ENCODE data around the gene SHC2. TPM values are rescaled to one million over a fixed set of nuclear protein-coding genes. Genes with fewer than 3 reads are reported as not detected.
A peak's percentile ranks its signal among the peaks of the same experiment; 100 is the strongest.
"Not testable (repeated sequence)": the region's sequence is repeated elsewhere in the genome, so short reads cannot be mapped to it uniquely, and the experiment has no call there.

The SHC2 gene
- total RNA-seq, 2 experiments from 2014 or later, result 0.36 to 0.42 TPM

GRCh38 chr19:412356-413355 lies 48.2 kb downstream of the SHC2 start:
- intact Hi-C loops (cut with DNase I, micrococcal nuclease), result no loop called here
- no peak for TF ChIP-seq CTCF (IDR thresholded peaks at IDR 0.05)
- Histone ChIP-seq H3K9me3 (ENCODE audit: control insufficient read depth in 1 of 2, insufficient read depth in 1 of 2, low read length in 2 of 2) (peaks cover 0 to 10% of the 10 kb centered on the region in 2 experiments), H3K27me3 (ENCODE audit: control insufficient read depth in 1 of 2, insufficient read depth in 2 of 2, low read length in 2 of 2) (peaks cover 35 to 38% of the 10 kb centered on the region in 2 experiments), H3K4me1 (ENCODE audit: insufficient read depth, low read length) (peaks cover 23% of the 10 kb centered on the region), H3K4me3 (ENCODE audit: low read length) (no peak overlapping the region), H3K36me3 (ENCODE audit: insufficient read depth, low read length) (no peaks in the 10 kb centered on the region), H3K27ac (ENCODE audit: low read depth in 1 of 2, low read length in 2 of 2) (no peak overlapping the region)
- POLR2A ChIA-PET, result no interaction called here
- CTCF ChIA-PET, result no interaction called here
- Mint-ChIP-seq H3K4me1 (ENCODE audit: low read depth) (peaks cover 8% of the 10 kb centered on the region), H3K4me3 (no peak overlapping the region), H3K27ac (no peak overlapping the region), H3K36me3 (ENCODE audit: low read depth) (no peaks in the 10 kb centered on the region), H3K27me3 (peaks cover 11% of the 10 kb centered on the region), H3K9me3 (no peaks in the 10 kb centered on the region)
- ATAC-seq (ENCODE audit: poor library complexity) (no peak), DNase-seq (peak in 1 of 14 experiments; percentile 19)

- Histone ChIP-seq H3K4me3 (ENCODE audit: low read length) (no peak overlapping the region), H3K27me3 (ENCODE audit: control insufficient read depth in 1 of 2, insufficient read depth in 2 of 2, low read length in 2 of 2) (peaks cover 38% of the 10 kb centered on the region in 2 experiments), H3K9me3 (ENCODE audit: control insufficient read depth in 1 of 2, insufficient read depth in 1 of 2, low read length in 2 of 2) (peaks cover 0 to 10% of the 10 kb centered on the region in 2 experiments), H3K36me3 (ENCODE audit: insufficient read depth, low read length) (no peaks in the 10 kb centered on the region), H3K27ac (ENCODE audit: low read depth in 1 of 2, low read length in 2 of 2) (no peak overlapping the region), H3K4me1 (ENCODE audit: insufficient read depth, low read length) (peaks cover 23% of the 10 kb centered on the region)
- POLR2A ChIA-PET, result no interaction called here
- no peak overlapping the region for H3K4me3 Mint-ChIP-seq
- H3K27ac Mint-ChIP-seq, result no peak overlapping the region
- CTCF ChIA-PET, result no interaction called here
- no peaks in the 10 kb centered on the region for H3K9me3 Mint-ChIP-seq
- no peak for DNase-seq
- H3K27me3 Mint-ChIP-seq, result peaks cover 11% of the 10 kb centered on the region
- TF ChIP-seq CTCF (IDR thresholded peaks at IDR 0.05), result no peak
- intact Hi-C loops (cut with DNase I, micrococcal nuclease), result no loop called here
- no peak for ATAC-seq (ENCODE audit: poor library complexity)
- H3K4me1 Mint-ChIP-seq (ENCODE audit: low read depth), result peaks cover 8% of the 10 kb centered on the region
- no peaks in the 10 kb centered on the region for H3K36me3 Mint-ChIP-seq (ENCODE audit: low read depth)
These were observed 49.0 kb downstream of the SHC2 start for GRCh38 chr19:411723-412355.

GRCh38 chr19:411121-411722 lies 49.6 kb downstream of the SHC2 start:
- intact Hi-C loops (cut with DNase I, micrococcal nuclease), result not testable (repeated sequence)

More at GRCh38 chr19:411121-411722, 49.6 kb downstream of the SHC2 start:
- Histone ChIP-seq H3K9me3 (ENCODE audit: control insufficient read depth in 1 of 2, insufficient read depth in 1 of 2, low read length in 2 of 2) (peaks cover 0 to 14% of the 10 kb centered on the region in 2 experiments), H3K4me1 (ENCODE audit: insufficient read depth, low read length) (peaks cover 23% of the 10 kb centered on the region), H3K27me3 (ENCODE audit: control insufficient read depth in 1 of 2, insufficient read depth in 2 of 2, low read length in 2 of 2) (peaks cover 38 to 44% of the 10 kb centered on the region in 2 experiments)
- DNase-seq; ATAC-seq (ENCODE audit: poor library complexity); CTCF ChIA-PET; H3K36me3 ChIP-seq (ENCODE audit: insufficient read depth, low read length); H3K36me3 Mint-ChIP-seq (ENCODE audit: low read depth); POLR2A ChIA-PET; H3K27ac Mint-ChIP-seq; H3K27ac ChIP-seq (ENCODE audit: low read depth in 1 of 2, low read length in 2 of 2); H3K4me3 ChIP-seq (ENCODE audit: low read length); H3K4me1 Mint-ChIP-seq (ENCODE audit: low read depth); H3K9me3 Mint-ChIP-seq; H3K4me3 Mint-ChIP-seq: not testable (repeated sequence)
- H3K27me3 Mint-ChIP-seq, result peaks cover 11% of the 10 kb centered on the region

All from CD4-positive, alpha-beta T cell (primary cell).